ENCODE results near the gene FNDC7.
"Not testable (repeated sequence)": the region's sequence is repeated elsewhere in the genome, so short reads cannot be mapped to it uniquely, and the experiment has no call there.

FNDC7 gene

DNA sequence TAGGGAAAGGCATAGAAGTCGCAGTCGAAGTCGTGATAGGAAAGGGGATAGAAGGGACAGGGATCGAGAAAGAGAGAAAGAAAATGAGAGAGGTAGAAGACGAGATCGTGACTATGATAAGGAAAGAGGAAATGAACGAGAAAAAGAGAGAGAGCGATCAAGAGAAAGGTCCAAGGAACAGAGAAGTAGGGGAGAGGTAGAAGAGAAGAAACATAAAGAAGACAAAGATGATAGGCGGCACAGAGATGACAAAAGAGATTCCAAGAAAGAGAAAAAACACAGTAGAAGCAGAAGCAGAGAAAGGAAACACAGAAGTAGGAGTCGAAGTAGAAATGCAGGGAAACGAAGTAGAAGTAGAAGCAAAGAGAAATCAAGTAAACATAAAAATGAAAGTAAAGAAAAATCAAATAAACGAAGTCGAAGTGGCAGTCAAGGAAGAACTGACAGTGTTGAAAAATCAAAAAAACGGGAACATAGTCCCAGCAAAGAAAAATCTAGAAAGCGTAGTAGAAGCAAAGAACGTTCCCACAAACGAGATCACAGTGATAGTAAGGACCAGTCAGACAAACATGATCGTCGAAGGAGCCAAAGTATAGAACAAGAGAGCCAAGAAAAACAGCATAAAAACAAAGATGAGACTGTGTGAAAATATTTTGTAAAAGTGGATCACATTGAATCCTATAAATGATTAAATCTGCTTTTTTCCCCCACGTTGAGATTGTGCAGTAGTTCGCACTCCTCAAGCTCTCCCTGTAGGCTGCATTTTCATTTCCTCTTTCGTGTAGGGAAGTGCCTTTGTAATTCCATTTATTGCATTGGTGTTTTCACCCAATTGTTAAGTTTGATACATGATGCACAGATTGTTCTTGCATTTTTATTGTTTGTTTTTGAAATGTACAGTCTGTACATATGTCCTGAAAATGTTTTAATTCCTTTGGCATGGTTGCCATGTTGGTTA is 13.1 kb upstream of the FNDC7 start:
- no peak for DNase-seq (ENCODE audit: low read depth)

DNA sequence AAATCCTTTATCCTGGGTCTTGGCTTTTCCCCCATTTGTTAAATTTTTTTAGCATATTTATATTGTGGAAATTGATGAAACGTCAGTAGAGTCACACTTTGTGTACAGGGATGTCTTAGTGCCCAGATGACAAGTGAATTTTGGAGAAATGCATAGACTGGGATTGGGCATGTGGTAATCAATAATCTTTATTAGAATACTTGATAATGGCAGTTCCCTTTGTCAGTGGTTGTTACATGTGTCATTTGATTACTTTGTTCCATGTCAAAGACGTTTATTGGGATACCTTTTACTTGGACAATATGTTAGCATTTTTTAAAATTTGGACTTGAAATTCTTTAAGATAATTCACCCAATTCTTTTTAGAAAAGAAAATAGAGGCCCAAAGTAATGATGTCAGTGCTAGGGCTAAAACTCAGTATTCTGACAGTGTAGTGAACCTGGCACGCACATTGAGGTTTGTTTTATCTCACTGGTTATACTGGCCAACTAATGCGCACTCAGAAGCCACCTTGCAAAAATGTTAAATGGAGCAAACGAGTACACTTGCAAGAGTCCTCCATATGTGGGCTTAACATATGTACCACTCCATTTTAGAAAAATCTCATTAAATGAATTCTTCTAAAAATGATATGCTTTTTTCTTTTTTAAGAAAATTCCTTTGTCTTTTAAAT is 11.4 kb upstream of the FNDC7 start:
- no peak for DNase-seq (ENCODE audit: low read depth)

DNA sequence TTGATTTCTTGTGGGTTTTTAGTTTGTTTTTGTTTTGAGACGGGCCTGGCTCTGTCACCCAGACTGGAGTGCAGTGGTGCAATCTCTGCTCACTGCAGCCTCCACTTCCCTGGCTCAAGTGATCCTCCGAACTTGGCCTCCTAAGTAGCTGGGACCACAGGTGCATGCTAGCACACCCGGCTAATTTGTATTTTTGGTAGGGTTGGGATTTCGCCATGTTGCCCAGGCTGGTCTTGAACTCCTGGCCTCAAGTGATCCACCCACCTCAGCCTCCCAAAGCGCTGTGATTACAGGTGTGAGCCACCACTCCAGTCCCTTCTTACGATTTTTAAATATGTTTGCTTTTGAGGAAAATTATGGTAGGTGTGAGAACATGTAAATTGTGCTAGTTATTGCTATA is 10.6 kb upstream of the FNDC7 start:
- DNase-seq (ENCODE audit: low read depth) = not testable (repeated sequence)

DNA sequence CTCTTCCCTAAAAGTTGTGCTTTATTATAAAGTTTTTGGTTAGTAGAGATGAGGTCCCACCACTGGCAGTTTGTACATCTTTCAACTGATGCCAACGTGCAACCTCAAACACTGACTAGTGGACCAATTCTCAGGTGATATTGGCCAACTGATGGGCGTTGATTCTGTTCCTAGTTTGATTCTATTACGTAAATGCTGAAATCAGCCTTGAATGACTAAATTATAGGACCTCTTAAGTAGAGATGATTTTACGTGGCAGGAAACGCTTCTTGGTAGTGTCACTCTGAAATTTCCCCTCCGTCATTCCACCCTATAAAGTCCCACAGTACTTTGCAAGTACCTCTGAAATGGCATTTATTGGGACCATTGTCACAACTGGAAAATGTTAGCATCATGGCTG is 8.8 kb upstream of the FNDC7 start:
- DNase-seq (ENCODE audit: low read depth) = no peak

DNA sequence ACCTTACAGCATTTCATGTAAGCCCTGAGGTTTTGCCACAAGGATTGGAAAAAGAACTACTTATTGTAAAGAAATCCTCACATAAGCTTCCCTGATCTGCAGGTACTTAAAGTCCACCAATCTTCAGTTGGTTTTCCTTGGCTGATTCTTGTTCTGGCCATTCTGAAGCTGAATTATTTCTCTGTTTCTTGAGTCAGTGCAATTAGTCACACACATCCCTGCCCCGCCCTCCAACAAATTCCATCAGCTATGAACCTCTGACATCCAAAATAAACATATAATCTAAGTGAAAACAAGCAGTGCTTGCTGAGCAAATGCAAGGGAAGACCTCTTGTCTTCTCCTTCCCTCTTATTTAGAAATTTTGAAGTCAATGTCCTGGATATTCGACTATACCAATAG is 8.2 kb upstream of the FNDC7 start:
- DNase-seq (ENCODE audit: low read depth) = no peak

DNA sequence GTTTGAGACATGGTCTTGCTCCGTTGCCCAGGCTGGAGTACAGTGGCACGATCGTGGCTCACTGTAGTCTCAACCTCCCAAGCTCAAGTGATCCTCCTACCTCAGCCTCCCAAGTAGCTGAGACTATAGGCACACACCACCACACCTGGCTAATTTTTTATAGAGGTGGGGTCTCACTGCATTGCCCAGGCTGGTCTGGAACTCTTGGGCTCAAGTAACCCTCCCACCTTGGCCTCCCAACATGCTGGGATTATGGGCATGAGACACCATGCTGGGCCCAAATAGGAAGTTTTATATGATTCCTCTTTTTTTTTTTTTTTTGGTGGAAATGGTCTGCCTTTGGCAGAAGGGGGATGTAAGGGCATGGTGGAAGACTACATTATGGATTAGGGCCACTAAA is 6.1 kb upstream of the FNDC7 start:
- no peak for DNase-seq (ENCODE audit: low read depth)

DNA sequence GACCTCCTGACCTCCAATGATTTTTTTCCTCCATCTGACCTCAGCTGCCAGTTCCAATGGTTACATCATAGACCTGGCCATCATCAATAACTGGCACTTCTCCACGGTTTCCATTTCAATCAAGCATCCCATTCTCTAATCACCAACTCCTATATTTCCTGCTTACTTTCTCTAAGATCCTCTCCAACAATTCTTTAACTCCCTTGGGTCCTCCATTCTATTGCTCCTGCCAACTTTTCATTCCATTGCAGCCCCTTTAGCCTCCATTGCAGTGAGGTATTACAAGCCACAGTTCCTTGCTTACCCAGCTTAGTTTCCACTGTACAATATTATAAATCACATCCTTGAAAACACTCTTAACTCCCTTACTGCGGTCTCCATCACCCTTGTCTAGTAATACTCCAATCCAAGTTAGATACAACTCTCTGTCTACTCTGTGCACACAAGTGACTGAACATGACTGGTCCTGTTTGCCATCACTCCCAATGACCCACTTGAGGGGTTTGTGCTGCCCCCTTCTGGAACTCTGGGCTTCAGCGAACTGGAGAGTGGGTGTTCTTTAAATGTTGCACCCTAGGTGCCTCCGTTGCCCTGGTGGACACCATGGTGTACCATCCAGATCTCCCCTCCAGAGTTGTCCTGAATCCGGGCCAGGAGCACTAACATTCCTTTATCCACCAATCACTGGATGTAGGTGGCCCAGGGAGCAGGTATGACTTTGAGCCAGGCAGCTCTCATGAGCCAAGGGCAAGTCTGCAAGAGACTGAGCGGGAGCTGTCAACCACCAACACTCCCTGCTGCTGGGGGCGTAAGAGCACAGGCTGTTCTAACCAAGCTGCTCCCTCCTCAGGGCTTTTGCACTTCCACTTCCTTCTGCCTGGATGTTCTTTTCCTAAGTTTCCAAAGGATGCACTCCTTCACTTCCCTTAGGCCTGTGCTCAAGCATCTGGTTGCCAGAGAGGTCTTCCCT is 3.7 kb upstream of the FNDC7 start:
- DNase-seq (ENCODE audit: low read depth) = peak; percentile 32

DNA sequence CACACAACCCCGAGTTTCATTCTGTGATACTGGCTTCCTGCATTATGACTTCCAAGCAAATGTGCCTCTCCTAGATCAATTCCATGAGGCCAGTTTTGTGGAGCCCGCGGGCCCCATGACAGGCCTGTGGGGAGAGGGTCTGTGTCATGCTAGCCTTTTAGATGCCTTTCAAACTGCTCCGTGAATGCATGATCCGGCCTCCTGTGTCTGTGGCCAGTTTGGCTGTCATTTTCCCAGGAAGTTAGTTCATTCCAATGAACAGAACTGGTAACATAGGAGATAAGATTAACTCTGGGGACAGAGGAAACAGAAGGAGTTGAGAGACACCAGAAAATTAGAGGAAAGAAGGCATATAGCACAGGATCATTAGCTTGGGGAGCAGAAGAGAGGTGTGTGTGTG is 3.2 kb downstream of the FNDC7 start:
- no peak for DNase-seq (ENCODE audit: low read depth)

DNA sequence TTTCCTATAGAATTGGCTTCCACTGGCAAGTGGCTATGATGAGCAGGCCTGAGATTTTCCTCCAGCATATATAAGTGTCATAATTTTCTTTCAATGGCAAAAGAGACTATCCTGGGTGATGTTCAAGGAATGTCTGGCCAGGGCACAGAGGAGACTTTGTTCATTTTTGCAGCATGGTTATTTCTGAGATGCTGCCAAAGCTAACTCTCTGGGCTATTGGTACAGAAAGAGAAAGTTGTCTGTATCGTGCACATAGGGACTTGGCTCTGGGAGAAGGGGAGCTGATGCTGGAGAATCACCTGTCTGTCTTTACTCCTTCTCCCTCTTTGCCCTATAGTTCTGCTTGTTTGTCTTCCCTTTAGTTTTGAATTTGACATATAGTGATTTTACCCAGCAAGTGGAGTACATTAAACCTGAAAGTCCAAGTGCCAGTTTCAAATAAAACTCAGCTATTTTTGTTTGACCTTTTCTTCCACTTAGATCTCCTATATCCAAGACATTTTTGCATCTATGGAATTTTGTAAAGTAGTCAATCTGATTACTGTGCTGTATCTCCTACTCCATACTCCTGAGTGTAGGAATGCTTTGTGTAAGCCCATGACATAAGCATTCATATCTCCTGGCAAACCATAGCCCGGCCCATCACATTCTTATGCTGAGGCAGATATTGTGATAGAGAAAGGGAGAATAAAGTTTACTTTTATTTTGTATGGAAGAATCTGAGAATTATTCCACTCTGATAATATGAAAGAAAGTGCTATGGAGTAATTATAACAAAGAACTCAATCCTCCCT is 3.9 kb downstream of the FNDC7 start:
- DNase-seq (ENCODE audit: low read depth) = no peak

DNA sequence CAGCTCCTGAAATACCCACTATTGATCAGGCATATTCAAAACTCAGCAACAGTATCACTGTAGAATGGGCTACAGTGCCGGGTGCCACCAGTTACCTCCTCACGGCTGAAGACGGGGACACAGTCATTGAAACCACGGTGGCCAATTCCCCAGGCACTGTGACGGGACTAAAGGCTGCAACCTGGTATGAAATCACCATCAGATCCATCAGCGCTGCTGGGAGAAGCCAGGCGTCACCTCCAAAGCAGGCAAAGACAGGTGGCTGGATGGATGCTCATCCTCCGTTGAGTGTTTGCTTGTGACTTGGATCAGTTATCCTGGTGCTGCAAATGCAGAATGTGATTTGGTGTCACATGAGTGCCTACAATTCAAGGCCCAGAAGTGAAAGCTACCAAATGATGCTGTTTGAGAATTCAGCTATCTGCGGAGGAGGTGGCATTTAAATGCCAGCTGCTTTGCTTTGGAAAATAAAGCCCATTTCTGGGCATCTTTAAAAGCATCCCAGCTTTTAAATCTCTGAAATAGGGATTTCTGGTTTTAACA is 5.1 kb downstream of the FNDC7 start:
- no peak for DNase-seq (ENCODE audit: low read depth)

DNA sequence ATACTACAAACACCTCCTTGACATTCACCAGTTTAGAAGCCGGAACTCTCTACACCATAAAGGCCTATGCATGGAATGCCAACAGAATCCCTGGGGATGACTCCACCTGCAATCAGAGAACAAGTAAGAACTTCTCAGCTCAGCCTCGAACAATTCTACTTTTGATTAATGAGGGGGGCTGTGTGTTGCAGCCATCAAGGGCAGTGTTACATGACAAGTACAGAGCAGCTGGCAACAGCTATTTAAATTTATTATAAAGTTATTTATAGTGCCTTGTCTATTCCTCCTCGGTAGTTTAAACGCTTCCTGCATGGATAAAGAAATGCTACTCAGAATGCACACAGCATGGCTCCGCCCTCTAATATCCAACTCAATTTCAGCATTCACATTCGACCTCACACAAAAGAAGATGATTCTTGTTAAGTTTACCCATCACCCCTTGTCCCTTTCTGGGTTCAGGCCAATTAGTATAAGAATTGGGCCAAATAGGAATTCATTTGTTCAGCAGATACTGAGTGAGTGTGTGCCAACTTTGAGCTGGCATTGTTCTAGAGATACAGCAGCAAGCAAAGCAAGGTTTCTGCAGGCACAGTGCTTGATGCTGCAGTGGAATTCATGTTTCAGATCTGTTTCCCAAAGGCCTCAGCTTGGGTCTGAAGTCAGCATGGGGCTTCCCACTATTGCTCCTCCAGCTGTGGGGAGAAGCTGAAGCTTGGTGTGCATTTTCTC is 6.4 kb downstream of the FNDC7 start:
- DNase-seq (ENCODE audit: low read depth) = no peak

DNA sequence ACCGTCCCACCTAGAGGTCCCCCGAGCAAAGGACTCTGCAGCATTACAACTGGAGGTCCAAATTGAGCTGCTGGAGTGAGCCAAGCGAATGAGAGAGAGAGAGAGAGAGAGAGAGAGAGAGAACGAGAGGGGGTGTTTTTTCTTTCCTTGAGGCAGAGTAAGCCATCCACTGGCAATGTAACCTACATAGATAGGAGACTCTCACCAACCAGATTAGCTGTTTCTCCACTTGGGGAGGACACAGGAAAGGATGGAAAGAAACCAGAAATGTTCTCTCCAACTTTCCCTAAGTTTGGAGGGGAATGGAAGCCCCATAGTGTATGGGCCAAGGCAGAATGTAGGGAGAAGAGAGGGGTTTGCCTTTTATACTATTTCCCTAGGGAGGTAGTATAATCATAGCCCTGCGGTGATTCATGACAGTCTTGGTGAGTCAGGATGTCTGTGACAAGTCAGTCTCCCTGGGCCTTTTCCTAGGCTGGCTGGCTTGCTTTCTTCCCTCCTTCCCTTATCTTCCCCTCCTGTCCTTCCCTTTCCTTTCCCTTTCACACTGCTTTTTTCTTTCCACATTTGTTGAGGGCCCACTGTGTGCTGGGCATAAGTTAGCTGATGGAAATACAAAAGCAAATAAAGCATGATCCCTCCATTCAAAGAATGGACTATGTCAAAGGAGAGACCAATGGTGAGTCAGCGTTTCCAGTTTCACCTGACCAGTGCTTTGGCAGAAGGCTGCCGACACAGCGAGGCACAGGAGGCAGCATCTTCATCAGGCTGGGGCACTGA is 7.1 kb downstream of the FNDC7 start:
- no peak for DNase-seq (ENCODE audit: low read depth)

DNA sequence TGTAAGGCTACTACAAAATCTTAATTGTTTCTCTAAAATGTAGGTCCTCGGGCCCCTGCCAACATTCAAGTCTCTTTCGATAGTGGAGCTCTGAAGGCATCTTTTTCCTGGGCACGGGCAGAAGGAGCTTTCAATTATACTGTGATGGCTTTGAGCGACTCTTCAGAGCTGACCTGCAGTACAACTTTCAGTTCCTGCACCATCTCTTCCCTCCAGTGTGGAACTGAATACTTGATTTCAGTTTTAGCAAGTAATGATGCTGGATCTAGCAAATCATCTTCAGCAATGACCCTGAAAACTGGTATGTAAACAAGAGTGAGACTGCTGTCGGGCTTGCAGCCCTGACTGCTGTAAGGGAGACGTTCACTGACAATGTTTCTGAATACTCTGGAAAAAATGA is 9.6 kb downstream of the FNDC7 start:
- DNase-seq (ENCODE audit: low read depth) = no peak

DNA sequence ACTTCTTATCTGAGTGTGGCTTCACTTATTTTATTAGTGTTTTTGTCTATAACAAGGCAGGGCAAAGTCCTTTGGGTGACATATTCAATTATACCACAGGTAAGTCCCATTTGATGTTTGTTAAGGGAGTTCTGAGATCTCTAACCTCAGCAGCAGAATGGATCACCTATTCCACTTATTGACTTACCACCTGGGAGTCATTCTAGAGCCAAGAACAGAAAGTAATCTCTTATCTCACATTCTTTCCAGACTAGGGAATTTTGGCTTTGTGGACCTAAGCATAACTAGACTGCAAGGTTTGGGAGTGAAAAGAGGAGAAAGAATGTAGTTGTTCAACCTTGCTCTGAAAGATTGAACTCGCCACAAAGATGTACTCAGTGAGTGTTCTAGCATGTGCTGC is 13.2 kb downstream of the FNDC7 start:
- no peak for DNase-seq (ENCODE audit: low read depth)

DNA sequence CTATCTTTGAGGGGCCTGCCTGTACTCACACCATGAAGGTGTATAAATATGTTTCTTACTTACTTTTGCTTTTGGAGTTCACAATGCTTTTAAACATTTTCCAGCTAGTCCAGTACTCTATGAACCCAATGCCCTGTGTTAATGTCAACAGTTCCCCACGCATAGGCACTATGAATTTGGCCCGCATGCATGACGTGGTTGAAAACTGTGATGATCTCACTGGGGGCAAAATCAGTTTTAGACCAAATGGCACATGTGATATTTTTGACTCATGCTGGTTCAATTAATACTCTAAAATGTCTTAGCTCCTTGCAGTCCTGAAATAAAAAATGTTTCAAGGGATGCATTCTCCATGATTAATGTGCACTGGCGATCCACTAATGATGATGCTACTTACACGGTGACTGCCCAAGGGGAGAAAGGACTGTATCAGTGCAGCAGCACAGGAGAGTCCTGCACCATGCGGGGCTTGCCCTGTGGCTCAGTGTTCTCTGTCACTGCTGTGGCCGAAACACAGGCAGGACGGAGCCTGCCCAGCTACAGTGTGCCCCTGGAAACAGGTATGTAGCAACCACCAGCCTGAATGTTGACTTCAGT is 15.7 kb downstream of the FNDC7 start:
- no peak for DNase-seq (ENCODE audit: low read depth)

DNA sequence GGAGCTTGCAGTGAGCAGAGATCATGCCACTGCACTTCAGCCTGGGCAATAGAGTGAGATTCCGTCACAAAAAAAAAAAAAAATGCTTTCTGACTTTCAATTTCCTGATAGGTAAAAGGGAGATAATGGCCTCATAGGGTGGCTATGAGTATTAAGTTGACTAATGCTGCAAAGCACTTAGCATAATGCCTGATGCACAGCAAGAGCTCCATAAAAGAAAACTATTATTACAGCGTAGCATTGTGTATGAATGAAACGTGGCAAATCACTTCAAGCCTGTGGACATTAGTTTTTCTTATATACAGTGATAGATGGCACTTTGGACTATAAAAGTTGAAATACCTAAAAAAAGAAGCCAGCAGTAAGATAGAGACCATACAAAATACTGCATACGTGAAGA is 16.8 kb downstream of the FNDC7 start:
- DNase-seq (ENCODE audit: low read depth) = no peak

DNA sequence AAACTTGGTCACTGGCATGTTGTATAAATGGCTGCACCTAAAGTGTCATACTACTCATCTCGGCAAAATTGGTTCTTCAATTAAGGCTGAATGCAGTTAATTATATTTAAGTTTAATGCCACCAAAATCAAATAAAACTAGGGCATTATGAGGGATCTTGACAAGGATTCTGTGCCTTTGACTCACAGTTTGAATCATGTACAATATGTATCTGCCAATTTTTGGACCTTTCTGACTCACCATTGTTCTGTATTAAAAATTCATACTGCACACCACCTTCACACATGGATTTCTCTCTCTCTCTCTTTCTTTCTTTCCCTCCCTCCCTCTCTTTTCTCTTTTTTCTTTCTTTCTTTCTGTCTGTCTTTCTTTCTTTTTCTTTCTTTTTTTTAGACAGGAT is 19.7 kb downstream of the FNDC7 start:
- DNase-seq (ENCODE audit: low read depth) = no peak

DNA sequence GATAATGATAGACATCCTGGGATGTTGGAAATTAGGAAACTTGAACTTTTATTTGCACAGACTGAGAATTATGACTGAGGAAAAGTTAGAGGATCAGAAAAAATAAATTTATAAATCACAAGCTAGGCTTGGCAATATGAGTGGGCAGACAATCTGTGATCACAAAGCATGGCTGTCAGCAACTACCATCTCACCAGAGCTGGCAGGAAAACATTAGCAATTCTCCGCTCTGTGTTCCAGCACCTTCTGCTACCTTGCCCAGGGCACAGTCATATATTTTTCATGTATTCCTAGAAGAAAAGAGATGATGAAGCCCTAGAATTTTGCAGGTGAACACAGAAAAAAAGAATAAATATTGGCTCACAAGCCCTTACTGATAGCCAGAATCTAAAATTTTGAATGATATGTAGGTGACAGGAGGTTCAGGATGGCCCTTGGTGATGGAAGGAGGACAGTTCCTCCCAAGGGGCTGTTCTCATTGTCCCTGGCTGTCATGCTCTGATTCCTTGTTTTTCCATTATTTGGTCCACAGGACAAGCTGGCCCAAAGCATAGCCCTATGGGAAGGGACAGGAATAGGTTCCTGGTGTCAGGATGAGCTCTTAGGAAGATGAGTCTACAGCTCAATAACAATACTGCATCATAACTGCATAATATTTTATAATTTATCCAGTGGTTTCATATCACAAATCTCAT is 21.6 kb downstream of the FNDC7 start:
- no peak for DNase-seq (ENCODE audit: low read depth)

DNA sequence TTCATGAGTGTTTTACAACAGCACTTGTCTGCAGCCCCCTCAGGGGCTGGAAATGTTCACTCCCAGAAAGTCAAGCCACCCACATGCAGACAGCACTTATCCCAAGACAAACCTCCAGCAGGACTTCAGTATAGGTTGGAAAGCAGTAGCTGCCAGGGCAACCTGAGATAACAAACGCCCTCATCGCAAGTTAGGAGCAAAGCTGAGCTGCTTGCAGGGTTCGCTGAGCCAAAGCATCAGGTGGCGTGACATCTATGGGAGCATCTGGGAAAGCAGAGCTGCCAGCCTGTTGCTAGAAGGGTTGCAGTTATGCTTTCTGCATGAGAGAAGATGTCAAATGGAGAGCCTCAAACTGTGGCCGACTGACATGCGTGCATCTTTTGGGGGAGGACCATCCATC is 29.5 kb downstream of the FNDC7 start:
- no peak for DNase-seq (ENCODE audit: low read depth)
